Activated T-helper 1 cell treated with anti-CD3 and anti-CD28 coated beads, Interleukin-2, amount 50 U/mL, for 16 hours (primary cell): ENCODE measurements around the gene LEUTX.
"Not testable (repeated sequence)": the region's sequence is repeated elsewhere in the genome, so short reads cannot be mapped to it uniquely, and the experiment has no call there.

ENCODE experiments used
- DNase-seq, 2 donors: peaks; one replicate each; pipeline ENCODE4 v3.0.0-alpha.2; 2020; ENCODE audit warnings: low read depth in 1 of 2, low spot score in 1 of 2

Gene LEUTX

DNA sequence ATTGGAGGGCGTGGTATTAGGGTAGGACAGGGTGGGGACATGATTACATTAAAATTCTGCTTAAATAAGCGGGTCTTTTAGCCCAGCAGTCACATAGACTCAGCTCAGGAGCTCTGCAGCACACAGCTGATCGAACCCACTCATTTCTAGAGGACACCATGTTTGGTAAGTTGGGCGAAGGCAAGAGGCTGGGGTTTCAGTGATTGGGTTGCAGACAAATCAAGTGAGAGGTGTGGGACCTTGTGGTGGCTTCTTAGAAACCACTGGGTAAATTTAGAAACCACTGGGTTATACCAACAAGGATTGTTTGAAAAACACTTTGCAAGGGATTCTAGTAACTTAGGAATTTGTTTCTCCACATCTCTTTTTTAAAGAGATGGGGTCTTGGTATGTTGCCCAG lies at the start of gene LEUTX:
Gene LEUTX, plus strand, starts transcription at position 92 of the 400 bp plus-strand sequence. Its CDS starts 67 bp downstream, at position 159.
- no peak for DNase-seq

GRCh38 chr19:39729594-39729993 lies 49.1 kb upstream of the LEUTX start:
- DNase-seq: no peak

GRCh38 chr19:39731685-39732084 lies 47.0 kb upstream of the LEUTX start:
- no peak for DNase-seq

DNA sequence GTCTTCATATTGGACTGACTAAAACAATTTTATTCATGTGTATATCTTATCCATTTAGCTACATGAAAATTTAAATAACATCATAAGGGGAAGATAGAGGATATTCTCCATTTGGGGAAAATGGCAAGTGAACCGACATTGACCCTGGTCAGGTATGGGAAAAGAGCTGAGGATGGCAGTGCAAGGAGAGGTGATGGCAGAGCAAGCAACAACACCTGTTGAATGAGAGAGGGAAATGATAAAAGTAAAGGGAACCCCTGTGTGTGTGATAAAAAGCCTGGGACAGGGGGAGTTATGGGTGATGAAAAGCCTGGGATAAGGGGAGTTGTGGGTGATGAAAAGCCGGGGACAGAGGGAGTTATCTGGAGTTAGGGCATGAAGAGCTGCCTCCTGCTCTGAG lies 44.8 kb upstream of the LEUTX start:
- no peak for DNase-seq

DNA sequence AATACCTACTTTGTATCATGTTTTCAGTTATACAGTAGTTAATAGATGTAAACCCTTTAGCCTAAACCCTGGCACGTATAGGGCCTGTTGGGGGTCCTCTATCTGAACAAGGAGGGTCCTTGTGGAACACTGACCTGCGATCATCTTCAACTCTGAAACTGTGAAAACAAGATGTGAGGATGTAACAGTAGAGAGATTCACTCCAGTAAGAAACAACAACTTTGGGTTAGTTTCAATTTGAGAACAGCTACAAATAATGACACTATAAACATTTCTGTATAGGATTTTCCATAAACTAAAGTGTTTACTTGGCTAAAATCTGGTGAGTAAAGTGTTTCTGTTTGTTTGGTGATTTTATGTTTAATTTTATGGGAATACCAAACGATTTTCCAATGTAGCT lies 43.0 kb upstream of the LEUTX start:
- no peak for DNase-seq

DNA sequence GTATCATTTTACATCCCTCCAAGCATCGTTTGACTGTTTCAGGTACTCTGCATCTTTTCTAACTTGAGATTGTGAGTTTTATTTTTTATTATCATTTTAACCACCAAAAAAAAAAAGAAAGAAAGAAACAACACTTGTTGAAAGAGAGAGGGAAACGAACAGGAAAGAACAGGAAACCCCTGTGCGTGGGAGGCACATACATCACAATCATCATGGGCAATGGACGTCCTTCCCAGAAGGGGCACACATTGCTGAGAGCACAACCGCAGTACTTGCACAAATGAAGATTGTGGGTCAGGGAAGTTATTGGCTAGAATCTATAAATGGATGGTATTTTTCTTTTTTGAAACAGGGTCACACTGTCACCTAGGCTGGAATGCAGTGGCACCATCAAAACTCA lies 42.6 kb upstream of the LEUTX start:
- no peak for DNase-seq

GRCh38 chr19:39737351-39737750 lies 41.3 kb upstream of the LEUTX start:
- DNase-seq: no peak

- no peak for DNase-seq
These were observed 40.8 kb upstream of the LEUTX start, which contains the start of gene CLC for GRCh38 chr19:39737891-39738290. Gene CLC (minus strand): TSS chr19:39738029. CDS start chr19:39737952, 77 bp downstream.

DNA sequence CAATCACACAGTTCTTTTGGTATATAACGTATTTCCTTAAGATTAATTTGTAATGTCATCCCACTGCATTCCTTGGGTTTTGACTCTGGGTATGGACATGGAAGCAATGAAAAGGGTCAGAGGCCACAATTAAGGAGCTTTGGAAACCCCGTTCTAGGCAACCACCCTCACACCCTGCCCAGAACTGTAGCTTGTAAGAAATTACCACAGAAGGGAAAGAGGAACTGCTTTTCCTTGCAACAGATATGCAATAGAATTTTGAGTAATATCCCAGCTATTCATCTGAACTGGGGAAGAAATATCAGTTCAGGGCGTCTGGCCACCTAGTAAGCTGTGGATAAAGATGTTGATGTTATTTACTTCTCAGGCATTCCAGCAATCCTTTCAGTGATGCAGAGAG lies 39.8 kb upstream of the LEUTX start:
- no peak for DNase-seq

DNA sequence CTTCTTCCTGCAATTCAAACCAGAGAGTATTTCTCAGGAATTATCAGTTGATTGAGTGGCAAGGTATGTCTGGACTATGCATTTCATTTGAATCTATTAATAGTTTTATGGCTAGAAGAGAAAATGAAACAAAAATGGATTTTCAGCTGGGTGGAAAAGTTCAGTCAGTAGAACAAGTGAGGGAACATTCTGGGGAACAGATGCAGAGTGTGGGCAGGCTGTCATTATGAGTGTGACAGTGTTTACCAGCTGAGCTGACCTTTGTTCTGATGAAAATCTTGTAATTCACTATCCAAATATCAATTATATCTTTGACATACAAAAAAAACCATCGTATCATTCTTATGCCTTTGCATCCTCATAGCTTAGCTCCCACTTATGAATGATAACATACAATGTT lies 38.3 kb upstream of the LEUTX start:
- no peak for DNase-seq

DNA sequence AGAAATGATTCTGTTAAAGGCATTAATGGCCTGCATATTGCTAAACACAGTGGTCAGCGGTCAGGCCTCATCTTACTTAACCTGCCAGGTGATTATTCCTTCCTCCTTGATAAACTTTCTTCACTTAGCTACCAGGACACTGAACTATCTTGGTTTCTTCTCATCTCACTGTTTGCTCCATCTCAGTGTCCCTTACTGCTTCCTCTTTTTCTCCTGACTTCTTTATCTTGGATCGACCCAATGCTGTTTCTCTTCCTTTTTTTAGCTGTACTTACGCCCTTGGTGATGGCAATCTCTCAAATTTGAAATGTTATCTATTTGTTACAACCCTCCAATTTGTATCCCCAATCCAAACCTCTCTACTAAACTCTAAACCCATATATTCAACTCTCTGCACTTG lies 33.0 kb upstream of the LEUTX start:
- no peak for DNase-seq

DNA sequence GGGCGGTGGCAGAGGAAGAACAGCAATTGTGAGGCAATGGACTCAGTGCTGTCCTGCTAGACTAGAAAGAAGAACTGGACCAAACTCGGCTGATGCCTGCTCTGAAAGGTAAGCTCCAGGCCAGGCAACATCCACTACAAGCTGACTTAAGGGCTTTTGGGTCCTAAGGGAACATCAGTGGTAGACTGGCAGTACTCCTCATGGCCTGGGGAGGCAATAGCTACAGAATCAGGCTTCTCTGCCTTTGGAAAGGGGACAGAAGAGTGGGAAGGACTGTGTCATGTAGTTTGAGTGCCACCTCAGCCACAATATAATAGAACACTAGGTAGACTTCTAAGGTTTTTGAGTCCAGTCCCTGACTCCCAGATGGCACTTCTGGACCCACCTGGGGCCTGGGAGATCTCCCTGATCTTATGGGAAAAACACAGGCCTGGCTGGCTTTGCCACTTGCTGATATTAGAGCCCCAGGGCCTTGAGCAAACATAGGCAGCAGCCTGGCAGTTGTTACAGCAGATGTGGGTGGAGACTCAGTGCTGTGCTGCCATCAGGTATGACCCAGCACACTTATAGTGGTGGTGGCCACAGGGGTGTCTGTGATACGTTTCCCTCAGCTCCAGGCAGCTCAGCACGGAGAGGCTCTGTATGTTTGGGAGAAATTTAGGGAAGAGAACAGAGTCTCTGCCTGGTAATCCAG lies 31.7 kb upstream of the LEUTX start:
- DNase-seq: no peak

- DNase-seq: no peak
These were observed 28.7 kb upstream of the LEUTX start for GRCh38 chr19:39749981-39750380.

GRCh38 chr19:39752390-39752789 lies 26.3 kb upstream of the LEUTX start:
- no peak for DNase-seq

DNA sequence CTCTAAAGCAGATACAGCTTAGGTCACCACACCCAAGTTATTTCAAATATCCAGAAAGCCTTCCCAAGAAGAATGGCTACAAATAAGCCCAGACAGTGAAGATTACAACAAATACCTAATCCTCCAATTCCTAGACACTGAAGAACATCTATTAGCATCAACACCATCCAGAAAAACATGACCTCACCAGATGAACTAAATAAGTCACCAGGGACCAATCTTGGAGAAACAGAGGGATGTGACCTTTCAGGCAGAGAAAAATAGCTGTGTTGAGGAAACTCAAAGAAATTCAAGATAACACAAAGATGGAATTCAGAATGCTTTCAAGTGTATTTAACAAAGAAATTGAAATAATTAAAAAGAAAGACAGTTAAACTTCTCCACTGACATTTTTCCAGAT lies 25.9 kb upstream of the LEUTX start:
- DNase-seq: no peak

DNA sequence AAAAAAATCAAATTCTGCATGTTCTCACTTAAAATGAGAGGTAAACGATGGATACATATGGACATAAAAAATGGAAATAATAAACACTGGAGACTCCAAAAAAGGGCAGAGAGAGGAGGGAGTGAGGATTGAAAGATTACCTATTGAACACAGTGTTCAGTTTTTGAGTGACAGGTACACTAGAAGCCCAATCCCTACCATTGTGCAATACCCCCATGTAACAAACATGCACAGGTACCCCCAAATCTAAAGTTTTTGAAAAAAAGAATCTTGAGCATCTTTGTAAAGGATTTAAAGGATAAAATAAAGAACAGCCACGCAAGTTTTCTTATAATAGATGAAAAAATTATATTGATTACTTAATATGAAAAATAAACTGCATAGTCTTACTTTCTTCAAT lies 24.1 kb upstream of the LEUTX start:
- no peak for DNase-seq

- DNase-seq: no peak
These were observed 23.7 kb upstream of the LEUTX start for GRCh38 chr19:39754971-39755370.

GRCh38 chr19:39759457-39760184 lies 19.0 kb upstream of the LEUTX start:
- DNase-seq: no peak

DNA sequence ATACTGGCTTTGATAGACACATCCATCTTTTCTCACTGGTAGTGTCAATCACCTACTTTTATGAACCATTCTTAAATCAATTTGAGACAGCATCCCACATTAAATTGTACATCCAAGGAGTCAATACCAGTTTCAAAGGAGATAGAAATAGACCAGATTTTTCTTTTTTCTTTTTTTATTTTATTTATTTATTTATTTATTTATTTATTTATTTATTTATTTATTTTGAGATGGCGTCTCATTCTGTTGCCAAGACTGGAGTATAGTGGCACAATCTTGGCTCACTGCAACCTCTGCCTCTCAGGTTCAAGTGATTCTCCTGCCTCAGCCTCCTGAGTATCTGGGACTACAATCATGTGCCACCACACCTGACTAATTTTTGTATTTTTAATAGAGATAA lies 16.8 kb upstream of the LEUTX start:
- DNase-seq: not testable (repeated sequence)

DNA sequence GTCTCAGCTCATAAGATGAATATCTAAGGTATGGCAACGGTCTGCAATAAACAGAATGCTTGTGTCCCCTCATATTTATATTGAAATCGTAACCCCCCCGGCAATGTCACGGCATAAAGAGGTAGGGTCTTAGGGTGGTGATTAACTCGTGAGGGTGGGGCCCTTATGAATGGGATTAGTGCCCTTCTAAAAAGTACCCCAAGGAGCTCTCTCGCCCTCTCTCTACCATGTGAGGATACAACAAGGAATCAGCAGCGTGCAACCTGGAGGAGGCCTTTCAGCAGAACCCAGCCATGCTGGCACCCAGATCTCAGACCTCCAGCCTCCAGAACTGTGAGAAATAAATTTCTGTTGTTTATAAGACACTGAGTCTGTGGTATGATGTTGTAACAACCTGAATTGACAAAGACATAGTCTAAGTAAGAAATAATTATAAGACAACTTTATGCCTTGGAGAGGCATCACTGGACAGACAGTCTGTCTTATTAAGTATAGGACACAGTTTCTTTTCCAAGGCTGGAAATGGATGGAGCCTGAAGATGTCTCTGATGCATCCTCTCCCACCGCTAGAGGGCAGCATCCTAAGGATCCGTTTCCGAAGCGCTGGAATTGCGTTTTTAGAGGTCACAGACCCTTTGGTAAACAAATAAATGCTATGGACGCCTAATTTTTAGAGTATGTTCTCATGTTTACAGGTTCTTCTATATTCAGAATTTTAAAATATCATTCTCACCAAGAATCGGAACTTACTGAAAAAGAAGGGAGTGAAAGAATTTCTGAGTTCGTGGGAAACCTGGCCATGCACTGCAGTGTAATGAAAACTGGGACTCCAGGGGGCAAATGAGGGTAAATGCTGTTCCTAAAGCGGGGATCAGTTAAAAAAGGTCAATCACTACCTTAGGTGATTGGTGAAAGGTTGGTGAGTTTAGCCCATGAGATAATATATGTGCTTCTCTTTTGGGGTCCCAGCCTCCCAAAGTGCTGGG lies 13.3 kb upstream of the LEUTX start:
- DNase-seq: peak in 1 of 2 donors; percentile 9

DNA sequence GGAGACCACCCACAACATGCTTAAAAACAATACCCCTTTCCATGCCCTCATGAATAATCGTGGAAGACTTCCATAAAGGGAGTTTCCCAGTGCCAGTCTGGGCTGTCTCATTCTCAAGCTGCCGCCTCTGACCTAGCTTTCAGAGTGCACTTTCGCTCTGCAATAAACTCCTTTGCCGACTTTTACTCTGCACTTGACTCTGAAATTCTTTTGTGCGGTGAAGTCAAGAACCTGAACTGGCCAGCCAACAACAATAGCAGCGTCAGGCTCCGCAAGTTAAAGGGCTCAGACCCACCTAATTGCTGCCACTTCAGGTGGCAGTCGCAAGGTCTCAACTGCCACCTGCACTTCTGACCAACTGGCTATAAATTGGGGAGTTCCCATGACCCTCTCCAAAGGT lies 10.3 kb upstream of the LEUTX start:
- DNase-seq: no peak

GRCh38 chr19:39768786-39769185 lies 9.9 kb upstream of the LEUTX start:
- DNase-seq: no peak
